ENCODE data around the gene TMCO1. TPM values are rescaled to one million over a fixed set of nuclear protein-coding genes. Genes with fewer than 3 reads are reported as not detected.
"Not testable (repeated sequence)": the region's sequence is repeated elsewhere in the genome, so short reads cannot be mapped to it uniquely, and the experiment has no call there.

TMCO1 gene
- total RNA-seq, 1 experiment from 2014 or later = 80.6 TPM

GRCh38 chr1:165707984-165708706 is 60.5 kb downstream of the TMCO1 start:
- DNase-seq = no peak
- CTCF ChIA-PET = no interaction called here
- Histone ChIP-seq H3K9me2 (replicated peaks; ENCODE audit: low read length) (no peaks in the 10 kb centered on the region), H3K27me3 (ENCODE audit: low read length) (0 out of 2 replicates have a peak, but pooled peaks cover 10% of the 10 kb centered on the region), H3K4me1 (ENCODE audit: insufficient read depth, low read length) (no peaks in the 10 kb centered on the region), H2AFZ (ENCODE audit: low read length) (no peak overlapping the region), H3K27ac (ENCODE audit: low read length) (no peak overlapping the region), H3K9me3 (ENCODE audit: low read length) (no peaks in the 10 kb centered on the region), H3F3A (ENCODE audit: low read length, unreplicated experiment) (no peaks in the 10 kb centered on the region), H3K4me3 (ENCODE audit: low read length) (no peak overlapping the region), H4K20me1 (ENCODE audit: low read length) (no peaks in the 10 kb centered on the region), H3K4me2 (ENCODE audit: low read length) (no peak overlapping the region), H3K79me2 (ENCODE audit: low read length) (no peaks in the 10 kb centered on the region), H3K36me3 (ENCODE audit: low read depth, low read length) (no peaks in the 10 kb centered on the region), H3K9ac (ENCODE audit: low read length) (no peak overlapping the region)
- intact Hi-C loops (cut with micrococcal nuclease) = no loop called here
- TF ChIP-seq EZH2phosphoT487 (IDR thresholded peaks at IDR 0.05; ENCODE audit: borderline replicate concordance, low read length) (no peak), EZH2 (IDR thresholded peaks at IDR 0.05; ENCODE audit: low read length, unreplicated experiment) (no peak), CTCF (conservative IDR thresholded peaks at IDR 0.05; ENCODE audit: low read depth, low read length) (no peak)
- no peak; the same call in 1 of the 2 replicates for ATAC-seq
- POLR2A ChIA-PET (ENCODE audit: unreplicated experiment) = no interaction called here
- BruUV-seq (replicated peaks) = no TSS peak

GRCh38 chr1:165703648-165704047 is 65.0 kb downstream of the TMCO1 start:
- Histone ChIP-seq H3K36me3 (ENCODE audit: low read depth, low read length) (no peaks in the 10 kb centered on the region), H3K4me1 (ENCODE audit: insufficient read depth, low read length) (no peaks in the 10 kb centered on the region), H3K9me3 (ENCODE audit: low read length) (no peaks in the 10 kb centered on the region), H3K9ac (ENCODE audit: low read length) (no peak overlapping the region), H3K27me3 (ENCODE audit: low read length) (0 out of 2 replicates have a peak, but pooled peaks cover 7% of the 10 kb centered on the region), H3K9me2 (replicated peaks; ENCODE audit: low read length) (no peaks in the 10 kb centered on the region), H3K79me2 (ENCODE audit: low read length) (no peaks in the 10 kb centered on the region), H3K4me3 (ENCODE audit: low read length) (no peak overlapping the region), H4K20me1 (ENCODE audit: low read length) (no peaks in the 10 kb centered on the region), H3K27ac (ENCODE audit: low read length) (no peak overlapping the region), H3F3A (ENCODE audit: low read length, unreplicated experiment) (no peaks in the 10 kb centered on the region), H2AFZ (ENCODE audit: low read length) (no peak overlapping the region), H3K4me2 (ENCODE audit: low read length) (no peak overlapping the region)
- TF ChIP-seq CTCF (conservative IDR thresholded peaks at IDR 0.05; ENCODE audit: low read depth, low read length) = no peak
- TF ChIP-seq EZH2phosphoT487 (IDR thresholded peaks at IDR 0.05; ENCODE audit: borderline replicate concordance, low read length) = no peak
- TF ChIP-seq EZH2 (IDR thresholded peaks at IDR 0.05; ENCODE audit: low read length, unreplicated experiment) = no peak
- no TSS peak for BruUV-seq (replicated peaks)
- CTCF ChIA-PET = no interaction called here
- intact Hi-C loops (cut with micrococcal nuclease) = no loop called here
- POLR2A ChIA-PET (ENCODE audit: unreplicated experiment) = no interaction called here
- DNase-seq (peak; percentile 48), ATAC-seq (0 out of 2 replicates have a peak, but pooled peaks have one; percentile 21)

- H3K9me3 ChIP-seq (ENCODE audit: low read length); DNase-seq; POLR2A ChIA-PET (ENCODE audit: unreplicated experiment); H3K9me2 ChIP-seq (replicated peaks; ENCODE audit: low read length); H3K4me1 ChIP-seq (ENCODE audit: insufficient read depth, low read length); H3K27me3 ChIP-seq (ENCODE audit: low read length); H2AFZ ChIP-seq (ENCODE audit: low read length); ATAC-seq; H3K9ac ChIP-seq (ENCODE audit: low read length); H3K4me3 ChIP-seq (ENCODE audit: low read length); H3F3A ChIP-seq (ENCODE audit: low read length, unreplicated experiment); H4K20me1 ChIP-seq (ENCODE audit: low read length); intact Hi-C loops (cut with micrococcal nuclease); H3K4me2 ChIP-seq (ENCODE audit: low read length); H3K36me3 ChIP-seq (ENCODE audit: low read depth, low read length); BruUV-seq (replicated peaks); H3K27ac ChIP-seq (ENCODE audit: low read length); CTCF ChIA-PET: not testable (repeated sequence)
- H3K79me2 ChIP-seq (ENCODE audit: low read length) = peaks cover 12% of the 10 kb centered on the region
Observed at GRCh38 chr1:165701922-165702321, 66.7 kb downstream of the TMCO1 start.

Data from PC-3 (cell line).